Tibial artery (tissue), 4 donors: ENCODE measurements around the gene PTMS.
A peak's percentile ranks its signal among the peaks of the same experiment; 100 is the strongest.

Experiments
- DNase-seq, 2 donors: peaks; one replicate each; pipeline ENCODE4 v3.0.0-alpha.2; 2019
- H3K27ac ChIP-seq, 2 donors: fragments of 200-600 bp; sonication (generic) in 1 of 2; 1 replicate in 1 of 2; 2 replicates in 1 of 2; pipeline ENCODE4 v1.5.1; 2018 to 2019; ENCODE audit warnings: mild to moderate bottlenecking in 1 of 2
- H3K27me3 ChIP-seq, 2 donors: fragments of 200-600 bp; sonication (generic) in 1 of 2; one replicate each; pipeline versions ENCODE4 v1.5.1 to v1.6.0; 2016 to 2019
- H3K36me3 ChIP-seq, 3 donors: fragments of 200-600 bp; sonication (generic) in 2 of 3; one replicate each; pipeline ENCODE4 v1.5.1; 2016 to 2019; ENCODE audit warnings: mild to moderate bottlenecking in 2 of 3
- H3K4me1 ChIP-seq, 4 donors: fragments of 200-600 bp; sonication (generic) in 2 of 4; 1 replicate in 3 of 4; 2 replicates in 1 of 4; pipeline ENCODE4 v1.5.1; 2016 to 2019
- H3K4me3 ChIP-seq, 2 donors: fragments of 200-600 bp; sonication (generic) in 1 of 2; 1 replicate in 1 of 2; 2 replicates in 1 of 2; pipeline ENCODE4 v1.5.1; 2018 to 2019; ENCODE audit warnings: mild to moderate bottlenecking in 2 of 2
- H3K9me3 ChIP-seq, 3 donors: fragments of 200-600 bp; sonication (generic) in 1 of 3; one replicate each; pipeline ENCODE4 v1.5.1; 2016 to 2019
- intact Hi-C: fragments of 100-400 bp; cut with DNase I; formaldehyde crosslinking; loops from one replicate; pipeline ENCODE4 v1.15.0; 2023; ENCODE audit warnings: low total_unique reads
- TF ChIP-seq, protein P1 (sequence below), 2 experiments: fragments of 200-600 bp in 1 of 2; fragments of 450-650 bp in 1 of 2; IDR thresholded peaks; one replicate each; pipeline ENCODE4 v1.5.1; 2017 to 2019; ENCODE audit warnings: antibody characterized with exemption in 2 of 2, mild to moderate bottlenecking in 1 of 2, moderate library complexity in 1 of 2

Gene PTMS

GRCh38 chr12:6765634-6766581 lies at the start of gene PTMS:
TSS of gene PTMS (plus strand) at chr12:6766363. CDS start at chr12:6766706, 343 bp downstream.
- DNase-seq = peak; percentile 76 to 94
- intact Hi-C loops = loop anchor here (2.0 kb wide), 1 partner anchor 13 kb away; the partner anchor contains the start of gene MLF2
- peaks cover 16 to 19% (median 18%) of the 10 kb centered on the region in 3 donors for H3K36me3 ChIP-seq
- peak within 1 kb of the TSS; percentile 85 to 97 for H3K27ac ChIP-seq
- peaks cover 0 to 54% (median 36%) of the 10 kb centered on the region in 4 donors for H3K4me1 ChIP-seq
- H3K27me3 ChIP-seq = no peaks in the 10 kb centered on the region
- no peaks in the 10 kb centered on the region for H3K9me3 ChIP-seq
- peak within 1 kb of the TSS; percentile 85 to 93 for H3K4me3 ChIP-seq
- TF ChIP-seq, protein P1, sequence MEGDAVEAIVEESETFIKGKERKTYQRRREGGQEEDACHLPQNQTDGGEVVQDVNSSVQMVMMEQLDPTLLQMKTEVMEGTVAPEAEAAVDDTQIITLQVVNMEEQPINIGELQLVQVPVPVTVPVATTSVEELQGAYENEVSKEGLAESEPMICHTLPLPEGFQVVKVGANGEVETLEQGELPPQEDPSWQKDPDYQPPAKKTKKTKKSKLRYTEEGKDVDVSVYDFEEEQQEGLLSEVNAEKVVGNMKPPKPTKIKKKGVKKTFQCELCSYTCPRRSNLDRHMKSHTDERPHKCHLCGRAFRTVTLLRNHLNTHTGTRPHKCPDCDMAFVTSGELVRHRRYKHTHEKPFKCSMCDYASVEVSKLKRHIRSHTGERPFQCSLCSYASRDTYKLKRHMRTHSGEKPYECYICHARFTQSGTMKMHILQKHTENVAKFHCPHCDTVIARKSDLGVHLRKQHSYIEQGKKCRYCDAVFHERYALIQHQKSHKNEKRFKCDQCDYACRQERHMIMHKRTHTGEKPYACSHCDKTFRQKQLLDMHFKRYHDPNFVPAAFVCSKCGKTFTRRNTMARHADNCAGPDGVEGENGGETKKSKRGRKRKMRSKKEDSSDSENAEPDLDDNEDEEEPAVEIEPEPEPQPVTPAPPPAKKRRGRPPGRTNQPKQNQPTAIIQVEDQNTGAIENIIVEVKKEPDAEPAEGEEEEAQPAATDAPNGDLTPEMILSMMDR (IDR thresholded peaks at IDR 0.05) = no peak

DNA sequence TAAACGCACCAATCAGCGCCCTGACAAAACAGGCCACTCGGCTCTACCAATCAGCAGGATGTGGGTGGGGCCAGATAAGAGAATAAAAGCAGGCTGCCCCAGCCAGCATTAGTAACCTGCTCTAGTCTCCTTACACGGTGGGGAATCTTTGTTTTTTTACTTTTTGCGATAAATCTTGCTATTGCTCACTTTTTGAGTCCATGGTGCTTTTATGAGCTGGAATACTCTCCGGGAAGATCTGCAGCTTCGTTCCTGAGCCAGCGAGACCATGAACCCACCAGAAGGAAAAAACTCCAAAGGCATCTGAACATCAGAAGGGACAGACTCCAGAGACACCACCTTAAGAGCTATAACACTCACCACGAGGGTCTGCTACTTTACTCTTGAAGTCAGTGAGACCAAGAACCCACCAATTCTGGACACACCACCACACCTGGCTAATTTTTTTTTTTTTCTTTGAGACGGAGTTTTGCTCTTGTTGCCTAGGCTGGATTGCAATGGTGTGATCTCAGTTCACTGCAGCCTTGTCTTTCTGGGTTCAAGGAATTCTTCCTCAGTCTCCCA lies 49.2 kb upstream of the PTMS start:
- H3K27ac ChIP-seq = no peak overlapping the region
- intact Hi-C loops = no loop called here
- peaks cover 0 to 18% of the 10 kb centered on the region in 2 donors for H3K27me3 ChIP-seq
- H3K4me3 ChIP-seq = no peak overlapping the region
- H3K9me3 ChIP-seq = no peaks in the 10 kb centered on the region
- no peak for DNase-seq
- H3K36me3 ChIP-seq = no peaks in the 10 kb centered on the region
- H3K4me1 ChIP-seq = no peaks in the 10 kb centered on the region
- TF ChIP-seq, protein P1 (IDR thresholded peaks at IDR 0.05) = no peak

DNA sequence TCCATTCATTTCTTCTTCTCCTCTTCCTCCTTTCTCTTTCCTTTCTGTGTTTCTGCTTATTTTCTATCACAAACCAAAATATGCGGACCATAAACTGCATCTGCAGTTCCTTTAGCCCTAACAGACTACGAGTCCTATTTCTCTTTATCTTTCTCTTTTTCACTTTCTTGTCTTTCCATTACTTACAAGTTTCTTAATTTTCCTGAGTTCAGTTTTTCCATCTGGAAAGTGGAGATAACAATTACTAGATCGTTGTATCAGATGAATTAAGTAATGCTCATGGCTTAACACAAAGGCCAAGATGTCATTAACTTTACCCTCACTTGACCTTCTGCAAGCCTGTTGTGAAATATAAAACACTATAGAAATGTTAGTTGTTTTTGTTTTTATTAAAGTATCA lies 43.3 kb upstream of the PTMS start:
- H3K27ac ChIP-seq = no peak overlapping the region
- intact Hi-C loops = no loop called here
- TF ChIP-seq, protein P1 (IDR thresholded peaks at IDR 0.05) = no peak
- H3K4me3 ChIP-seq = no peak overlapping the region
- H3K27me3 ChIP-seq = no peaks in the 10 kb centered on the region
- peaks cover 0 to 6% (median 4%) of the 10 kb centered on the region in 3 donors for H3K36me3 ChIP-seq
- H3K9me3 ChIP-seq = no peaks in the 10 kb centered on the region
- peaks cover 0 to 15% (median 10%) of the 10 kb centered on the region in 4 donors for H3K4me1 ChIP-seq
- DNase-seq = no peak

- peak within 1 kb of the TSS; percentile 82 to 86 for H3K27ac ChIP-seq
- peak within 1 kb of the TSS; percentile 65 to 82 for H3K4me3 ChIP-seq
- no peaks in the 10 kb centered on the region for H3K9me3 ChIP-seq
- peaks cover 9 to 16% (median 13%) of the 10 kb centered on the region in 3 donors for H3K36me3 ChIP-seq
- intact Hi-C loops = no loop called here
- TF ChIP-seq, protein P1 (IDR thresholded peaks at IDR 0.05) = peak in 1 of 2 experiments; percentile 5
- H3K4me1 ChIP-seq = peaks cover 0 to 15% (median 10%) of the 10 kb centered on the region in 4 donors
- H3K27me3 ChIP-seq = no peaks in the 10 kb centered on the region
- peak; percentile 97 to 99 for DNase-seq
Measured at GRCh38 chr12:6723607-6724408, 42.4 kb upstream of the PTMS start, which contains the start of gene COPS7A. TSS of gene COPS7A (plus strand) at chr12:6724046. CDS start at chr12:6724657, 611 bp downstream.

DNA sequence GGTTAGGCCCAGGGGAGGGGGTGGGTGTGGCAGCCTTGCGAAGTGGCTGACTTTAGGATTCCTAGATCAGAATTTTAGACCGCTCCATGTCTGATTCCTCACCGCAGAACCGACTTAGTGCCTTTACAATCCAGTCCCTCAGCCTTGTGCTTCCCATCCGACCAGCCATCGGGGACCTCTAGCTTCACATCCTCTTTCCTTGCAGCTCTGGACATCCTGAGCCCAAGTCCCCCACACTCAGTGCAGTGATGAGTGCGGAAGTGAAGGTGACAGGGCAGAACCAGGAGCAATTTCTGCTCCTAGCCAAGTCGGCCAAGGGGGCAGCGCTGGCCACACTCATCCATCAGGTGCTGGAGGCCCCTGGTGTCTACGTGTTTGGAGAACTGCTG lies 41.8 kb upstream of the PTMS start:
- H3K4me3 ChIP-seq = peak overlapping the region; percentile 65 to 82
- peaks cover 0 to 15% (median 10%) of the 10 kb centered on the region in 4 donors for H3K4me1 ChIP-seq
- DNase-seq = no peak
- H3K36me3 ChIP-seq = peaks cover 15 to 21% (median 19%) of the 10 kb centered on the region in 3 donors
- intact Hi-C loops = no loop called here
- no peaks in the 10 kb centered on the region for H3K27me3 ChIP-seq
- peak overlapping the region; percentile 82 to 86 for H3K27ac ChIP-seq
- H3K9me3 ChIP-seq = no peaks in the 10 kb centered on the region
- TF ChIP-seq, protein P1 (IDR thresholded peaks at IDR 0.05) = no peak
